Liver (tissue), 9 donors: ENCODE data around the gene DOCK11. TPM values are rescaled to one million over a fixed set of nuclear protein-coding genes. Genes with fewer than 3 reads are reported as not detected.
"Not testable (repeated sequence)": the region's sequence is repeated elsewhere in the genome, so short reads cannot be mapped to it uniquely, and the experiment has no call there.

Experiments used
- DNase-seq: peaks from one replicate; pipeline ENCODE4 v3.0.0-alpha.2; 2017; ENCODE audit warnings: low spot score
- H3K27ac ChIP-seq, 2 donors: one replicate each; pipeline ENCODE4 v1.7.0; 2013; ENCODE audit warnings: inconsistent platforms in 2 of 2, low read length in 2 of 2, control low read depth in 1 of 2, low read depth in 1 of 2, mild to moderate bottlenecking in 1 of 2
- H3K27me3 ChIP-seq, 4 donors: one replicate each; pipeline versions ENCODE4 v1.6.1 to v1.7.0; 2013; ENCODE audit warnings: low read length in 3 of 4, inconsistent platforms in 1 of 4, mild to moderate bottlenecking in 1 of 4, moderate library complexity in 1 of 4; ENCODE audit not compliant: control insufficient read depth in 4 of 4, insufficient read depth in 4 of 4
- H3K36me3 ChIP-seq, 4 donors: one replicate each; pipeline versions ENCODE4 v1.6.1 to v1.7.0; 2013; ENCODE audit warnings: low read length in 3 of 4, mild to moderate bottlenecking in 3 of 4, low read depth in 1 of 4, moderate library complexity in 1 of 4; ENCODE audit not compliant: control insufficient read depth in 4 of 4, insufficient read depth in 3 of 4
- H3K4me1 ChIP-seq, 4 donors: one replicate each; pipeline versions ENCODE4 v1.6.1 to v1.7.0; 2013; ENCODE audit warnings: low read length in 3 of 4, mild to moderate bottlenecking in 3 of 4, moderate library complexity in 1 of 4; ENCODE audit not compliant: control insufficient read depth in 4 of 4, insufficient read depth in 4 of 4
- H3K4me3 ChIP-seq, 3 donors: one replicate each; pipeline versions ENCODE4 v1.6.1 to v1.7.0; 2013; ENCODE audit warnings: low read length in 3 of 3, control low read depth in 1 of 3, low read depth in 1 of 3, mild to moderate bottlenecking in 1 of 3
- H3K9ac ChIP-seq, 2 donors: one replicate each; pipeline ENCODE4 v1.7.0; 2013; ENCODE audit warnings: low read length in 2 of 2, mild to moderate bottlenecking in 2 of 2, moderate library complexity in 2 of 2, control low read depth in 1 of 2, low read depth in 1 of 2
- H3K9me3 ChIP-seq, 4 donors: one replicate each; pipeline versions ENCODE4 v1.6.1 to v1.7.0; 2013; ENCODE audit warnings: low read length in 3 of 4; ENCODE audit not compliant: control insufficient read depth in 4 of 4
- ATF3 ChIP-seq: IDR thresholded peaks from 2 replicates; pipeline ENCODE4 v1.6.1; 2016; ENCODE audit warnings: antibody characterized with exemption
- CTCF ChIP-seq: fragments of 150-350 bp; IDR thresholded peaks from 2 replicates; pipeline ENCODE4 v1.5.1; 2017; ENCODE audit warnings: improper control_type of control experiment, low read depth, low read length; ENCODE audit not compliant: missing input control
- EGR1 ChIP-seq, 2 donors: IDR thresholded peaks; 2 replicates each; pipeline ENCODE4 v1.6.1; 2016 to 2018; ENCODE audit warnings: antibody characterized with exemption in 2 of 2, low read depth in 2 of 2
- FOXA1 ChIP-seq: IDR thresholded peaks from 2 replicates; pipeline ENCODE4 v1.6.1; 2016; ENCODE audit warnings: antibody characterized with exemption
- FOXA2 ChIP-seq: IDR thresholded peaks from 2 replicates; pipeline ENCODE4 v1.6.1; 2016; ENCODE audit warnings: antibody characterized with exemption
- HNF4A ChIP-seq, 2 donors: conservative IDR thresholded peaks; 2 replicates each; pipeline ENCODE4 v1.6.1; 2016; ENCODE audit warnings: antibody characterized with exemption in 2 of 2, mild to moderate bottlenecking in 2 of 2
- HNF4G ChIP-seq: IDR thresholded peaks from 2 replicates; pipeline ENCODE4 v1.6.1; 2016; ENCODE audit warnings: antibody characterized with exemption
- JUND ChIP-seq, 2 donors: IDR thresholded peaks; 2 replicates each; pipeline ENCODE4 v1.6.1; 2016; ENCODE audit warnings: antibody characterized with exemption in 2 of 2
- MAX ChIP-seq: IDR thresholded peaks from 2 replicates; pipeline ENCODE4 v1.6.1; 2016; ENCODE audit warnings: antibody characterized with exemption
- NR2F2 ChIP-seq: IDR thresholded peaks from 2 replicates; pipeline ENCODE4 v1.6.1; 2016; ENCODE audit warnings: antibody characterized with exemption
- RAD21 ChIP-seq, 2 donors: IDR thresholded peaks; 2 replicates each; pipeline ENCODE4 v1.6.1; 2016; ENCODE audit warnings: antibody characterized with exemption in 2 of 2, mild to moderate bottlenecking in 2 of 2
- REST ChIP-seq: IDR thresholded peaks from 2 replicates; pipeline ENCODE4 v1.6.1; 2016; ENCODE audit warnings: antibody characterized with exemption, mild to moderate bottlenecking
- RXRA ChIP-seq, 2 donors: IDR thresholded peaks; 2 replicates each; pipeline ENCODE4 v1.6.1; 2017 to 2018; ENCODE audit warnings: antibody characterized with exemption in 2 of 2, mild to moderate bottlenecking in 1 of 2
- SP1 ChIP-seq: IDR thresholded peaks from 2 replicates; pipeline ENCODE4 v1.6.1; 2018; ENCODE audit warnings: antibody characterized with exemption, mild to moderate bottlenecking
- TAF1 ChIP-seq: conservative IDR thresholded peaks from 2 replicates; pipeline ENCODE4 v1.6.1; 2016; ENCODE audit warnings: antibody characterized with exemption, mild to moderate bottlenecking
- YY1 ChIP-seq: IDR thresholded peaks from 2 replicates; pipeline ENCODE4 v1.6.1; 2016; ENCODE audit warnings: antibody characterized with exemption, mild to moderate bottlenecking
- ZBTB33 ChIP-seq: IDR thresholded peaks from 2 replicates; pipeline ENCODE4 v1.6.1; 2016; ENCODE audit warnings: antibody characterized with exemption
- WGBS: extraction: QIAGEN DNeasy Blood & Tissue Kit; methylation state at CpG from one replicate; pipeline ENCODE4 v1.1.7; 2013; 5-methylcytosine and 5-hydroxymethylcytosine counted together
- polyA plus RNA-seq, 2 donors: library from polyadenylated mRNA; stranded (reverse) in 1 of 2; unstranded in 1 of 2; fragments of 200-250 nt in 1 of 2; fragments of >200 nt in 1 of 2; fragmentation: Nextera tagmentation in 1 of 2; extraction: Ambion mirVana in 1 of 2; gene quantifications; one replicate each; pipeline versions ENCODE4 v1.2.1 to v1.2.3, GENCODE V29; 2013 to 2015
- total RNA-seq, 2 donors: library from RNA; depleted of rRNA; stranded (reverse); fragments of >200 nt; gene quantifications; one replicate each; pipeline ENCODE4 v1.2.3, GENCODE V29; 2014
- donor health status: healthy.
- donor health status: healthy.
- donor health status: healthy.
- donor health status: healthy.
- donor health status: healthy.

DOCK11 gene
- total and polyA plus RNA-seq, 4 donors, result 1.3 to 9.3 (median 3.7) TPM

GRCh38 chrX:118480172-118480571 lies 15.4 kb upstream of the DOCK11 start:
- no peak overlapping the region for H3K4me3 ChIP-seq
- no peak overlapping the region for H3K9ac ChIP-seq
- no peak for DNase-seq
- H3K27ac ChIP-seq, result no peak overlapping the region
- no peaks in the 10 kb centered on the region for H3K36me3 ChIP-seq
- H3K4me1 ChIP-seq, result no peaks in the 10 kb centered on the region
- no peaks in the 10 kb centered on the region for H3K27me3 ChIP-seq
- no peaks in the 10 kb centered on the region for H3K9me3 ChIP-seq
- no peak for TF ChIP-seq TAF1
- TF ChIP-seq HNF4A (conservative IDR thresholded peaks at IDR 0.05), result no peak
- no peak for TF ChIP-seq ZBTB33
- no peak for TF ChIP-seq EGR1 (IDR thresholded peaks at IDR 0.05; ENCODE audit: low read depth in 2 of 2)
- no peak for TF ChIP-seq HNF4G
- no peak for TF ChIP-seq YY1
- TF ChIP-seq FOXA1, result no peak
- no peak for TF ChIP-seq RAD21 (IDR thresholded peaks at IDR 0.05)
- no peak for TF ChIP-seq RXRA (IDR thresholded peaks at IDR 0.05)
- no peak for TF ChIP-seq NR2F2
- TF ChIP-seq REST, result no peak
- no peak for TF ChIP-seq CTCF
- no peak for TF ChIP-seq SP1
- no peak for TF ChIP-seq ATF3
- no peak for TF ChIP-seq JUND (IDR thresholded peaks at IDR 0.05)
- TF ChIP-seq MAX, result no peak
- TF ChIP-seq FOXA2, result no peak
- 98% methylated on average over 1 of the region's 1 CpG for WGBS

- H3K27ac ChIP-seq, H3K4me1 ChIP-seq, H3K9me3 ChIP-seq, DNase-seq, H3K27me3 ChIP-seq, H3K4me3 ChIP-seq, H3K9ac ChIP-seq, H3K36me3 ChIP-seq: not testable (repeated sequence)
- WGBS, result 97% methylated on average over 4 of the region's 4 CpGs
Observed at GRCh38 chrX:118482384-118482783, 13.2 kb upstream of the DOCK11 start.
